Mesodermal cell (in vitro differentiated cells): ENCODE measurements around the gene CNGB1.

ENCODE experiments used
- H3K27ac ChIP-seq: 2 replicates; pipeline ENCODE4 v1.7.0; 2013; ENCODE audit warnings: mild to moderate bottlenecking, low read depth, low read length, moderate library complexity; ENCODE audit not compliant: severe bottlenecking
- H3K36me3 ChIP-seq: 2 replicates; pipeline ENCODE4 v1.7.1; 2013; ENCODE audit warnings: mild to moderate bottlenecking, low read length, moderate library complexity; ENCODE audit not compliant: control insufficient read depth, insufficient read depth
- H3K4me1 ChIP-seq: one replicate; pipeline ENCODE4 v1.7.1; 2013; ENCODE audit warnings: mild to moderate bottlenecking, low read length; ENCODE audit not compliant: insufficient read depth, control insufficient read depth, poor library complexity, severe bottlenecking
- H3K4me3 ChIP-seq: 2 replicates; pipeline ENCODE4 v1.7.0; 2013; ENCODE audit warnings: low read length, control low read depth, mild to moderate bottlenecking; ENCODE audit not compliant: insufficient read depth, poor library complexity, severe bottlenecking; ENCODE audit errors: extremely low read depth
- H3K9me3 ChIP-seq: 2 replicates; pipeline ENCODE4 v1.7.1; 2013; ENCODE audit warnings: mild to moderate bottlenecking, low read length, moderate library complexity; ENCODE audit not compliant: control insufficient read depth
- WGBS, 2 experiments: methylation state at CpG; one replicate each; pipeline ENCODE4 v1.1.5; 2013; ENCODE audit warnings: missing lambda C conversion rate in 2 of 2; ENCODE audit not compliant: insufficient coverage in 2 of 2; 5-methylcytosine and 5-hydroxymethylcytosine counted together

The CNGB1 gene

DNA sequence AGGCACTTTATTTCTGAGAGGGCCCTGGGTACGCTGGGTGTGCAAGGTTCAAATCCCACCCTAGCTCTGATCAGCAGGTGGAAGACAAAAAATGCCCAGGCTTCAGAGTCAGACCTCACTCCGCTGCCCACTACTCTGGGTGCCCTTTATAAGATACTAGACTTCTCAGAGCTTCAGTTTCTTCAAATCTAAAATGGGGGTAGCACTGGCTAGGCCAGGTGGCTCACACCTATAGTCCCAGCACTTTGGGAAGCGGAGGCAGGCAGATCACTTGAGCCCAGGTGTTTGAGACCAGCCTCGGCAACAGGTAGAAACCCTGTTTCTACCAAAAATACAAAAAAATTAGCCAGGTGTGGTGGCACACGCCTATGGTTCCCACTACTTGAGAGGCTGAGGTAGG, 32.0 kb upstream of the CNGB1 start:
- H3K4me1 ChIP-seq = peaks cover 12% of the 10 kb centered on the region
- WGBS, 2 experiments = 96 to 100% methylated on average over 2 to 4 of the region's 5 CpGs
- peaks cover 4% of the 10 kb centered on the region for H3K9me3 ChIP-seq
- H3K27ac ChIP-seq = no peak overlapping the region
- H3K4me3 ChIP-seq = no peak overlapping the region
- H3K36me3 ChIP-seq = peaks cover 54% of the 10 kb centered on the region

DNA sequence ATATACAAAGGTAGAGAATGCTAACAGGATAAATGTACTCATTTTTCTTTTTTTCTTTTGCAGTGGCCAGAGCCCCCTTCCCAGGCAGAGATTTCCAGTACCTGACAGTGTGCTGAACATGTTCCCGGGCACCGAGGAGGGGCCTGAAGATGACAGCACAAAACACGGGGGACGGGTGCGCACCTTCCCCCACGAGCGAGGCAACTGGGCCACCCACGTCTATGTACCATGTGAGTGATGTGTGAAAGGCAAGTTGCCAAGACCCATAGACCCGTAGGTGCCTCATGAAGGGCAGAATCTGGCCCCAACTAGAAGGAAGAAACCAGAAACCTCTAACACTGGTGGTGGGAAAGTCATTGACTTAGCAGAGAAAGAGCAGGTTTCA, 31.5 kb upstream of the CNGB1 start:
- Histone ChIP-seq H3K4me3 (peak overlapping the region; percentile 67), H3K36me3 (peaks cover 53% of the 10 kb centered on the region)

DNA sequence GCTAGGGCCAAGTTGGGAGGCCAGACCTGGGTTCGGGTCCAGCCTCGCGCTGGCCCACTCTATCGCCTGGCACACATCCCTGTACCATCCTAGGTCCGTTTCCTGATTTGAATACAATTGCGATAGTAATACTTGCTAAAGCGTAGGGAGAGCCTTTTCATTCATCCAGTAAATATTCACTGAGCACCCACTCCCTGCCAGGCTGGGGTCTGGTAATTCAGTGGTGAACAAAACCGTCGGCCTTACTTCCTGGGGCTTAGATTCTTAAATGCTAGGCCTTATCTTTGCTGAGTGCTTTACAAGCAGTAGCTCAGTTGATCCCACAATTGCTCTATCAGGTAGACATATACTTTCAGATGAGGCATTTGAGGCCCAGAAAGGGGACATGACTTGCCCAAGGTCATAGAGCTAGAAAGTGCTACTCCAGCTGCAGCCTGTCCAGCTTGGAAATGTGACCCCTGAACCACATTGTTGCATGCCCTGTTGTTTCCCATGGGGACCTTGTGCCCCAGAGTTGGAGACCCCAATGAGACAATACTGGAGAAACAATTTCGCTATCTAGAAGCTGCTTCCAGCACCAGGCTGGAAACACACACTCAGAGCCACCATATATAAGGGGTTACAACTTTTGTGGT, 31.0 kb upstream of the CNGB1 start:
- Histone ChIP-seq H3K27ac (no peak overlapping the region), H3K4me3 (peak overlapping the region; percentile 67), H3K36me3 (peaks cover 53% of the 10 kb centered on the region), H3K4me1 (peaks cover 12% of the 10 kb centered on the region), H3K9me3 (peaks cover 4% of the 10 kb centered on the region)
- 36 to 54% methylated on average over 5 to 6 of the region's 10 CpGs for WGBS, 2 experiments

More for the DNA sequence above, 31.5 kb upstream of the CNGB1 start:
- peaks cover 4% of the 10 kb centered on the region for H3K9me3 ChIP-seq
- 95 to 98% methylated on average over 9 of the region's 9 CpGs for WGBS, 2 experiments
- no peak overlapping the region for H3K27ac ChIP-seq
- H3K4me1 ChIP-seq = peaks cover 12% of the 10 kb centered on the region

DNA sequence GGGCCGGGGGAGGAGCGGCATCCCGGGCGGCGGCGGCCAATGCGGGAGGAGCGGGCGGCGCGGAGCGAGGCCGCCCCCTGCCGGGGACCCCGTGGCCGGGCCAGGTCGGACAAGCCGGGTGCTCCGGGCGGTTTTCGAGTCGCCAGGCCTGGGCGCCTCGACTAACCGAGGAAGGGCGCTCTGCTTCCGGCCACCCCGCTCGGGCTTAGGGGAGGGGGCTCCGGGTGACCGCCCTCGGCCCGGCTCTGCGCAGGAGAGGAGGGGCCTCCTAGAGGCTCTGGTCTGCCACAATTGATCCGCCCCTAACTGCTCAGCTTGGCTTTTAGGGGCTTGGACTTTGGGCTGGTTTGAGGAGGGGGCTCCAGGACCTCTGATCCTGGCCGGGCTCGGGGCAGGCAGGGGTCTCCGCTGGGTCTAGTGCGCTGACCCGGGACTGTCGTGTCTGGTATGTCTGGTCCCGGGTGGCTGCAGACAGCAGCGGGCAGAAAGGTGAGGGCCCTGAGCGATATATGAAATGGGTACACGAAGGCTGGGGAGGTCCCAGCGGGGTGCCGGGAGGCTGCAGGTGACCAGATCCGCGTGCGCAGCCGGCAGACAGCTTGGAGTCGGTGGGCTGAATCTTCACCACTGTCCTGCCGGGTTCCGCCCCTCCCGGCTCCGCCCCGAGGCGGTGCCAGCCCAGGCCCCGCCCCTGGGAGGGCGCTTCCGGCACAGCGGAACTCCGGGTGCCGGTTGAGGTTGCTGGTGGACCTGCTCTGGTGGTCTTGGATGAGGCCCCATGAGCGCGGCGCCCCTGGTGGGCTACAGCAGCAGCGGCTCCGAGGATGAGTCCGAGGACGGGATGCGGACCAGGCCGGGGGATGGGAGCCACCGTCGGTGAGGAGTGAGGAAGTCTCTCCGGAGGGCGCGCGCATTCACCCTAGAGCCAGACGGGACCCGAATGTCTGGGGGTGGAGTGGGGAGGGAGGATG, 30.1 kb upstream of the CNGB1 start, which contains the start of gene USB1:
USB1 (plus strand) TSS at position 702 of the 971 bp plus-strand sequence; CDS start at position 779, 77 bp downstream.
- Histone ChIP-seq H3K36me3 (peaks cover 46% of the 10 kb centered on the region), H3K27ac (peak within 1 kb of the TSS; percentile 78), H3K9me3 (peaks cover 2% of the 10 kb centered on the region), H3K4me3 (peak within 1 kb of the TSS; percentile 67), H3K4me1 (peaks cover 14% of the 10 kb centered on the region)
- WGBS, 2 experiments = 0% methylated on average over 64 to 70 of the region's 81 CpGs

DNA sequence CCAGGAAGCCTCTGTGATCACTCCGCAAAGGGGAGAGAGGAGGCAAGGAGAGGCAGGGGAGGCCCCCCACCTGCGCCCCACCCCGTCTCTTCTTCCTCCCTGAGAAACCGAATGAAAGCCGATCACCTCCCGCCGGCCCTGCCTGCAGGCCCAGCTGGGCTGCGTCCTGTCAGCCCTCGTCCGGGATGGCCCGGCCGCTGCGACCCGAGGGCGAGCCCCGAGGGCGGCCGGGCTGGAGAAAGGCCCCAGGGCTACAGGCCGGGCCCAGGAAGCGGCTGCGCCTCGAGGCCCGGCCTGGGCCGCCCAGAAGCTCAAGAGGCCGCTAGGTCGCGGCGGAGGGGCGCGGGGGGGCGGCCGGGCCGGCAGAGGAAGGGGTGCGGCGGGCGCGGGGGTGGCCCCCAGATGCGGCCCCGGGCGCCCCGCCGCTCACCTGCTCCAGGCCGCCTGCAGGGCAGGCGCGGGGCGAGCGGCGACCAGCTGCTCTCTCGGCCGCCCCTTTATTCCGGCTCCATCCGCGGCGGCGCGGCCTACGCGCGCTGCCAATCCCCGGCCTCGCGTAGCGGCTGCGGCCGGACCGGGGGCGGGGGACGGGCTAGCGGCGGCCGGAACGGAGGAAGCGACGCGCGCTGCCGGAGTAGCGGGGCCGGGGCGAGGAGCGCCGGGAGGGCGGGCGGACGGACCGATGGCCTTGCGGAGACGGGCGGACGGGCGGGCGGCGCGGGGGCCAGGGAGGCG, 29.2 kb upstream of the CNGB1 start, which contains the start of gene ZNF319:
ZNF319 (minus strand) TSS at position 702 of the 735 bp plus-strand sequence. CDS start 2,407 bp downstream, outside the sequence.
- Histone ChIP-seq H3K27ac (peak within 1 kb of the TSS; percentile 78), H3K36me3 (peaks cover 49% of the 10 kb centered on the region), H3K4me3 (peak within 1 kb of the TSS; percentile 67), H3K4me1 (peaks cover 17% of the 10 kb centered on the region), H3K9me3 (no peaks in the 10 kb centered on the region)
- 0 to 1% methylated on average over 18 to 56 of the region's 95 CpGs for WGBS, 2 experiments

DNA sequence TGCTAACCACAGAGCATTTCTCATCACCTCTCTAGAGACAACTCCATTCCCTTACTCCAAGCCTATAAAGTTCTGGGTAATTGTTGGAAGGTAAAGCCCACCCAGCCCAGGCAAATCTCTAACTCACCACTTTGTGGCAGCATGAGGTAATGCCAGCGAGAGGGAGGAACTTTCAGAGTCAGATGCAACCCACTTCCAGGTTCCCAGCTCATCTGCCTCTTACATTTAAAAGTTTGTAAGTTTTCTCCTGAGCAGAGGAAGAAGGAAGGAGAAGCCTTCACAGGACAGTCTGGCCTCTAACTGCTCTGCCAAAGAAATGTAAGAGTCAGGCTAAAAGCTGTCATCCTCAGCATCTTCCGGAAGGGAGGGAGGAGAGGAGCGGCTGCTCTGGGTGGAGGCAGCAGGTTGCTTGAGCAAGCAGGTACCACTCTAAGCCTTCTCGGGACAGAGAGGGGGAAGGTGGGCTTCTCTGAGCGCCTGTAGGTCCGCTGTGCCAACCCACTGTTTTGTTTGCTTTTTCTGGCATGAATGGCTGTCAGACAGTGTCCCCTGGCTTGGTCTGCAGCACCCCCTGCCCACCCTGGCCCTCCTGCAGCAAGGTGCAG, 28.5 kb upstream of the CNGB1 start:
- Histone ChIP-seq H3K36me3 (peaks cover 50% of the 10 kb centered on the region), H3K9me3 (no peaks in the 10 kb centered on the region), H3K27ac (peak overlapping the region; percentile 23), H3K4me1 (peaks cover 17% of the 10 kb centered on the region), H3K4me3 (peak overlapping the region; percentile 67)
- WGBS, 2 experiments = 22 to 35% methylated on average over 5 of the region's 6 CpGs

DNA sequence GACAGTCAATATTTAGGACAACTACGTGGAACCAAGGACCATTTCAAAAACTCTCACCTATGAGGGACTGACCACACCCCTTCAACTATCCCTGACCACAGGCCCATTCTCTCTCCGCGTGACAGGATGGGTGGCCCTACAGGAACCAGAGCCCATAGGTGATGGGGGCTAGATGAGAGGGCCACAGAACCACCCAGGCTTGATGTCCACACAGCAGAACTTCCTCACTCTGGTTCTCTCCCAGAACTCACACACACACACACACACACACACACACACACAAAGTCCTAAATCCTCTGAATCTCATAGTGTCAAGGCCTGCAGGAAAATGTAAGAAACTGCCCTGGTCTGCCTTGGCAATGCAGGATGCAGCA, 28.1 kb upstream of the CNGB1 start:
- peaks cover 49% of the 10 kb centered on the region for H3K36me3 ChIP-seq
- H3K9me3 ChIP-seq = no peaks in the 10 kb centered on the region
- no peak overlapping the region for H3K4me3 ChIP-seq
- no peak overlapping the region for H3K27ac ChIP-seq
- WGBS, 2 experiments = no CpG with 5 or more reads among the region's 3 CpGs
- peaks cover 17% of the 10 kb centered on the region for H3K4me1 ChIP-seq

DNA sequence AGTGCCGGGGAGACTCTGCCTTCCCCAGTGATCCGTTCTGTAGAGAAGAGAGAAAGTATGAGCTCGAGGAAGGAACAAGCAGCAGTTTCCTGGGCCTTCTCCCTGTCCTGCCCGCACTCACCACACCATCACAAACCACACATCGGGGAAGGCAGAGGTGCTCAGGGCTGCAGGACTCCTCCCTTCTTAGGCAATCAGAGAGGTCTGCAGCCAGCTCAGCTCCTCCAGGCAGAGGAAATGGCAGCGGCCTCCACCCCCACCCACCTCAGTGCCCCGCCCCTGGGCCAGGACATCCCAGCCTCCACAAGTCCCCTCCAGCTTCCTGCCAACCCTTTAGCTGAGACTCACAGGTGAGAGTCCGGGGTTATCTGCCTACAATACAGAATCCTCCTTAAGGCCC, 27.6 kb upstream of the CNGB1 start:
- H3K27ac ChIP-seq = no peak overlapping the region
- peaks cover 51% of the 10 kb centered on the region for H3K36me3 ChIP-seq
- no peaks in the 10 kb centered on the region for H3K9me3 ChIP-seq
- H3K4me3 ChIP-seq = no peak overlapping the region
- H3K4me1 ChIP-seq = peaks cover 17% of the 10 kb centered on the region
- 58 to 71% methylated on average over 4 to 5 of the region's 8 CpGs for WGBS, 2 experiments

DNA sequence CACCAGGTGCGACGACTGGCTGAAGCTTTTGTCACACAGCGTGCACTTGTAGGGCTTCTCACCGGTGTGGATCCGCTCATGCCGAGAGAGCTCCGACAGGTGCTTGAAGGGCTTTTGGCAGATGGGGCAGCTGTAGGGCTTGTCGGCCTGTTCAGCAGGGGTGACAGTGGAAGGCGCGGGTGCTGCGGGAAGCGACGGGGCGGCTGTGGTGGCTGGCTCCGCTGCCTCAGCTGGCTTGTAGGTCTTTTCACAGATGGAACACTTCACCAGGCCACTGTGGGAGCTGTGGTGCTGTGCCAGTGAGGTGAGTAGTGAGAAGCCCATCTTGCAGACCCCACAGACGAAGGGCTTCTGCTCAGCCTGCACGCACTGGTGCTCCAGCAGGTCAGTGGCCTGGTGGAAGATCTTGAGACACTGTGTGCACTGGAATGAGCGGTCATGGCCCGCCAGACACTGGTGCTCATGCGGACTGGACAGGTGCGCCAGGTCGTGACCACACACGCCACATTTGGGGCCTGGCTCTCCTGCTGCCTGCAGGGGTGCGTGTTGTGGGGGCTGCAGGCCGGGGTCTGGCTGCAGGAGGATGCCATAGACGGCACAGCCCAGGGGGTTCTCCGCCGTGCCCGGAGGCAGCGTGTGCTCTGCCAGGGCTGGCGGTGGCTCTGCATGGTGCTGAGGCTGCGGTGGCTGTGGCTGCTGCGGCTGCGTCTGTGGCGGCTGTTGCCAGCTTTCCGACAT, 26.8 kb upstream of the CNGB1 start:
- H3K9me3 ChIP-seq = no peaks in the 10 kb centered on the region
- H3K36me3 ChIP-seq = peaks cover 44% of the 10 kb centered on the region
- no peak overlapping the region for H3K27ac ChIP-seq
- peaks cover 17% of the 10 kb centered on the region for H3K4me1 ChIP-seq
- 95 to 98% methylated on average over 32 to 33 of the region's 36 CpGs for WGBS, 2 experiments
- no peak overlapping the region for H3K4me3 ChIP-seq
